Measurements from ENCODE around the gene HMBS. TPM values are rescaled to one million over a fixed set of nuclear protein-coding genes. Genes with fewer than 3 reads are reported as not detected.
"Not testable (repeated sequence)": the region's sequence is repeated elsewhere in the genome, so short reads cannot be mapped to it uniquely, and the experiment has no call there.

Gene HMBS
- total RNA-seq, 1 experiment from 2014 or later: 94.9 TPM

- H3K27me3 ChIP-seq (replicated peaks; ENCODE audit: control insufficient read depth, insufficient read depth, low read length): no peaks in the 10 kb centered on the region
- BruUV-seq (replicated peaks): TSS peak; percentile 39
- TF ChIP-seq CTCF (IDR thresholded peaks at IDR 0.05; ENCODE audit: insufficient read depth in 1 of 2, low read depth in 1 of 2, low read length in 1 of 2, severe bottlenecking in 1 of 2, unreplicated experiment in 1 of 2): peak in 1 of 2 experiments; percentile 26
- intact Hi-C loops (cut with micrococcal nuclease; ENCODE audit: unreplicated experiment): loop anchor here (1.0 kb wide), 2 partner anchors 20 to 34 kb away; partner anchors contain the start of genes HINFP and VPS11
- Mint-ChIP-seq H3K27ac (ENCODE audit: unreplicated experiment) (peak overlapping the region; percentile 98), H3K27me3 (ENCODE audit: insufficient read depth, unreplicated experiment) (no peaks in the 10 kb centered on the region), H3K4me1 (ENCODE audit: low read depth, unreplicated experiment) (peaks cover 28% of the 10 kb centered on the region), H3K9me3 (ENCODE audit: unreplicated experiment) (no peaks in the 10 kb centered on the region), H3K4me3 (ENCODE audit: unreplicated experiment) (peak overlapping the region; percentile 85), H3K36me3 (ENCODE audit: insufficient read depth, unreplicated experiment) (peaks cover 57% of the 10 kb centered on the region)
- CTCF ChIA-PET: interaction anchor here (0.6 to 1.8 kb wide), 18 partner anchors 16 to 339 kb away, joined by 3 to 27 read pairs (median 4); partner anchors contain the start of genes CBL, HINFP, HMBS and NHERF4
- peaks cover 3% of the 10 kb centered on the region; the same call in 1 of the 2 replicates for H3K36me3 ChIP-seq (ENCODE audit: control insufficient read depth, insufficient read depth, low read length)
- POLR2A ChIA-PET: interaction anchor here (0.5 to 2.3 kb wide), 18 partner anchors 9 to 1450 kb away, joined by 3 to 71 read pairs (median 5); partner anchors contain the start of genes BCL9L, CBL, CENATAC and HINFP
- H3K9me3 ChIP-seq: no peaks in the 10 kb centered on the region
- H3K4me3 ChIP-seq (ENCODE audit: low read depth, low read length): peak overlapping the region; percentile 43
- H3K4me1 ChIP-seq: peaks cover 18% of the 10 kb centered on the region
- peak in 1 of 2 experiments; percentile 83 for DNase-seq
Measured at GRCh38 chr11:119100994-119101758, 16.5 kb downstream of the HMBS start.

- peaks cover 56% of the 10 kb centered on the region for H3K36me3 Mint-ChIP-seq (ENCODE audit: insufficient read depth, unreplicated experiment)
- intact Hi-C loops (cut with micrococcal nuclease; ENCODE audit: unreplicated experiment): loop anchor here (1.0 kb wide), 2 partner anchors 19 to 95 kb away; partner anchors contain the start of gene HINFP
Measured at GRCh38 chr11:119101759-119102423, 17.2 kb downstream of the HMBS start, which contains the start of gene DPAGT1. TSS of gene DPAGT1 (minus strand) at chr11:119101853. CDS start at chr11:119101655, 198 bp downstream.

GRCh38 chr11:119103161-119103664 lies 18.5 kb downstream of the HMBS start:
- H3K4me1 ChIP-seq: peaks cover 27% of the 10 kb centered on the region
- H3K27ac Mint-ChIP-seq (ENCODE audit: unreplicated experiment): peak overlapping the region; percentile 98
- H3K9me3 ChIP-seq; H3K9me3 Mint-ChIP-seq (ENCODE audit: unreplicated experiment); DNase-seq; H3K27me3 ChIP-seq (replicated peaks; ENCODE audit: control insufficient read depth, insufficient read depth, low read length); BruUV-seq (replicated peaks); intact Hi-C loops (cut with micrococcal nuclease; ENCODE audit: unreplicated experiment); H3K27me3 Mint-ChIP-seq (ENCODE audit: insufficient read depth, unreplicated experiment); H3K36me3 ChIP-seq (ENCODE audit: control insufficient read depth, insufficient read depth, low read length): not testable (repeated sequence)
- CTCF ChIA-PET: interaction anchor here (0.6 to 1.8 kb wide), 11 partner anchors 18 to 286 kb away, joined by 3 to 27 read pairs (median 6); partner anchors contain the start of genes HINFP and VPS11
- POLR2A ChIA-PET: interaction anchor here (0.6 to 2.3 kb wide), 10 partner anchors 9 to 148 kb away, joined by 3 to 71 read pairs (median 9); partner anchors contain the start of genes HINFP, HMBS, RPS25 and VPS11
- H3K4me1 Mint-ChIP-seq (ENCODE audit: low read depth, unreplicated experiment): peaks cover 30% of the 10 kb centered on the region
- peak overlapping the region; percentile 85 for H3K4me3 Mint-ChIP-seq (ENCODE audit: unreplicated experiment)
- peak overlapping the region; percentile 43 for H3K4me3 ChIP-seq (ENCODE audit: low read depth, low read length)
- H3K36me3 Mint-ChIP-seq (ENCODE audit: insufficient read depth, unreplicated experiment): peaks cover 56% of the 10 kb centered on the region

More at GRCh38 chr11:119101759-119102423, 17.2 kb downstream of the HMBS start, which contains the start of gene DPAGT1:
- Mint-ChIP-seq H3K27me3 (ENCODE audit: insufficient read depth, unreplicated experiment) (no peaks in the 10 kb centered on the region), H3K27ac (ENCODE audit: unreplicated experiment) (peak within 1 kb of the TSS; percentile 98), H3K4me3 (ENCODE audit: unreplicated experiment) (peak within 1 kb of the TSS; percentile 85), H3K9me3 (ENCODE audit: unreplicated experiment) (no peaks in the 10 kb centered on the region), H3K4me1 (ENCODE audit: low read depth, unreplicated experiment) (peaks cover 29% of the 10 kb centered on the region)
- Histone ChIP-seq H3K4me3 (ENCODE audit: low read depth, low read length) (peak within 1 kb of the TSS; percentile 43), H3K27me3 (replicated peaks; ENCODE audit: control insufficient read depth, insufficient read depth, low read length) (no peaks in the 10 kb centered on the region), H3K4me1 (peaks cover 24% of the 10 kb centered on the region), H3K9me3 (no peaks in the 10 kb centered on the region), H3K36me3 (ENCODE audit: control insufficient read depth, insufficient read depth, low read length) (peaks cover 3% of the 10 kb centered on the region; the same call in 1 of the 2 replicates)
- ChIA-PET CTCF (interaction anchor here (0.6 to 1.8 kb wide), 27 partner anchors 14 to 683 kb away, joined by 3 to 27 read pairs (median 4); partner anchors contain the start of genes CBL, HINFP, HMBS and NHERF4), POLR2A (interaction anchor here (0.5 to 2.3 kb wide), 27 partner anchors 8 to 1451 kb away, joined by 3 to 71 read pairs (median 5); partner anchors contain the start of genes BCL9L, CBL, CENATAC and HINFP)
- peak; percentile 97 to 99 for DNase-seq
- peak in 1 of 2 experiments; percentile 8 for TF ChIP-seq CTCF (IDR thresholded peaks at IDR 0.05; ENCODE audit: insufficient read depth in 1 of 2, low read depth in 1 of 2, low read length in 1 of 2, severe bottlenecking in 1 of 2, unreplicated experiment in 1 of 2)
- BruUV-seq (replicated peaks): no TSS peak
